Spleen (tissue), 11 donors: ENCODE measurements around the gene EGFL8. TPM values are rescaled to one million over a fixed set of nuclear protein-coding genes. Genes with fewer than 3 reads are reported as not detected.

Experiments used
- DNase-seq: peaks from one replicate; pipeline ENCODE4 v3.0.0-alpha.2; 2020
- H3K27ac ChIP-seq, 8 donors: fragments of 200-600 bp; sonication (generic) in 7 of 8; 1 replicate in 4 of 8; 2 replicates in 4 of 8; pipeline versions ENCODE4 v1.5.0 to v1.8.0; 2016 to 2021; ENCODE audit warnings: inconsistent platforms in 4 of 8, mild to moderate bottlenecking in 4 of 8, moderate library complexity in 1 of 8
- H3K27me3 ChIP-seq, 7 donors: fragments of 200-600 bp; sonication (generic) in 6 of 7; replicated peaks in 1 of 7; 1 replicate in 4 of 7; 2 replicates in 3 of 7; pipeline versions ENCODE4 v1.5.0 to v1.8.0; 2016 to 2021; ENCODE audit warnings: inconsistent platforms in 3 of 7, mild to moderate bottlenecking in 1 of 7
- H3K36me3 ChIP-seq, 6 donors: fragments of 200-600 bp; sonication (generic) in 5 of 6; 1 replicate in 4 of 6; 2 replicates in 2 of 6; pipeline versions ENCODE4 v1.5.0 to v1.8.0; 2016 to 2021; ENCODE audit warnings: inconsistent platforms in 2 of 6
- H3K4me1 ChIP-seq, 6 donors: fragments of 200-600 bp; sonication (generic) in 5 of 6; 1 replicate in 3 of 6; 2 replicates in 3 of 6; pipeline versions ENCODE4 v1.5.0 to v1.8.0; 2016 to 2021; ENCODE audit warnings: inconsistent platforms in 3 of 6
- H3K4me3 ChIP-seq, 8 donors: fragments of 200-600 bp; sonication (generic) in 7 of 8; 1 replicate in 4 of 8; 2 replicates in 4 of 8; pipeline versions ENCODE4 v1.5.0 to v1.8.0; 2016 to 2021; ENCODE audit warnings: inconsistent platforms in 4 of 8, mild to moderate bottlenecking in 4 of 8, moderate library complexity in 2 of 8
- H3K9me3 ChIP-seq, 8 donors: fragments of 200-600 bp; sonication (generic) in 7 of 8; 1 replicate in 4 of 8; 2 replicates in 4 of 8; pipeline versions ENCODE4 v1.5.0 to v1.8.0; 2016 to 2021; ENCODE audit warnings: inconsistent platforms in 4 of 8
- CTCF ChIP-seq, 11 experiments: fragments of 200-600 bp in 7 of 11; fragments of 450-650 bp in 4 of 11; sonication (generic) in 4 of 11; IDR thresholded peaks in 8 of 11; conservative IDR thresholded peaks in 3 of 11; 1 replicate in 7 of 11; 2 replicates in 4 of 11; pipeline versions ENCODE4 v1.4.0 to v1.8.0; 2016 to 2021; ENCODE audit warnings: antibody characterized with exemption in 11 of 11, inconsistent platforms in 4 of 11, mild to moderate bottlenecking in 1 of 11
- POLR2A ChIP-seq, 3 donors: fragments of 450-650 bp; IDR thresholded peaks; one replicate each; pipeline ENCODE4 v1.5.1; 2017; ENCODE audit warnings: antibody characterized with exemption in 3 of 3, mild to moderate bottlenecking in 1 of 3
- POLR2AphosphoS5 ChIP-seq, 3 donors: sonication (generic); formaldehyde crosslinking; IDR thresholded peaks; one replicate each; pipeline ENCODE4 v1.5.1; 2017; ENCODE audit warnings: antibody characterized with exemption in 3 of 3
- WGBS, 5 donors: extraction: QIAGEN DNeasy Blood & Tissue Kit in 3 of 5; methylation state at CpG; one replicate each; pipeline versions ENCODE4 v1.1.5 to v1.1.7; 2013 to 2018; 5-methylcytosine and 5-hydroxymethylcytosine counted together
- intact Hi-C: fragments of 100-400 bp; cut with DNase I; formaldehyde crosslinking; loops from one replicate; pipeline ENCODE4 v1.15.0; 2023; ENCODE audit warnings: low total_unique reads
- polyA plus RNA-seq, 3 donors: library from polyadenylated mRNA; stranded (reverse); fragments of 200-250 nt; gene quantifications; one replicate each; pipeline ENCODE4 v1.2.1, GENCODE V29; 2013
- total RNA-seq, 7 donors: library from RNA; depleted of rRNA in 3 of 7; stranded (reverse); fragments of >200 nt in 3 of 7; fragmentation: NEBNext Ultra II Directional in 4 of 7; extraction: Animal tissue kit (Norgen Biotek cat#: 25700) in 4 of 7; gene quantifications; one replicate each; pipeline versions ENCODE4 v1.1.0 to v1.2.1, GENCODE V29; 2016 to 2021
- donor health status: healthy with polysubstance abuse.
- donor health status: DM: no; HTN: no; CAD: no; lungs with moderate emphysema.
- donor health status: DM: no; HTN: no; CAD: no.
- donor health status: Bipolar disorder and iron deficiency.
- donor health status: healthy.
- donor health status: DM: no; HTN: no; CAD: no.
- donor health status: DM: yes; HTN: yes; CAD: no.

EGFL8 gene
- total and polyA plus RNA-seq, 10 donors: 4.4 to 32.8 (median 11.9) TPM

GRCh38 chr6:32195652-32195901 is 31.2 kb downstream of the EGFL8 start:
- H3K4me3 ChIP-seq: peak overlapping the region in 7 of 8 donors; percentile 57 to 89 (median 67)
- peak; percentile 80 to 97 (median 90) for TF ChIP-seq CTCF (IDR thresholded peaks at IDR 0.05 in 8 of 11, conservative IDR thresholded peaks at IDR 0.05 in 3 of 11)
- TF ChIP-seq POLR2A (IDR thresholded peaks at IDR 0.05): no peak
- peaks cover 39 to 64% (median 61%) of the 10 kb centered on the region in 6 donors for H3K4me1 ChIP-seq
- 0 to 1% (median 0%) methylated on average over 13 to 25 of the region's 25 CpGs for WGBS, 5 donors
- peak; percentile 100 for DNase-seq
- H3K27ac ChIP-seq: peak overlapping the region; percentile 98 to 100 (median 100)
- peaks cover 0 to 8% (median 0%) of the 10 kb centered on the region in 6 donors for H3K36me3 ChIP-seq
- no peaks in the 10 kb centered on the region for H3K27me3 ChIP-seq
- intact Hi-C loops: loop anchor here (10.0 kb wide), 1 partner anchor 71 kb away; the partner anchor contains the start of gene ATF6B
- H3K9me3 ChIP-seq: no peaks in the 10 kb centered on the region

DNA sequence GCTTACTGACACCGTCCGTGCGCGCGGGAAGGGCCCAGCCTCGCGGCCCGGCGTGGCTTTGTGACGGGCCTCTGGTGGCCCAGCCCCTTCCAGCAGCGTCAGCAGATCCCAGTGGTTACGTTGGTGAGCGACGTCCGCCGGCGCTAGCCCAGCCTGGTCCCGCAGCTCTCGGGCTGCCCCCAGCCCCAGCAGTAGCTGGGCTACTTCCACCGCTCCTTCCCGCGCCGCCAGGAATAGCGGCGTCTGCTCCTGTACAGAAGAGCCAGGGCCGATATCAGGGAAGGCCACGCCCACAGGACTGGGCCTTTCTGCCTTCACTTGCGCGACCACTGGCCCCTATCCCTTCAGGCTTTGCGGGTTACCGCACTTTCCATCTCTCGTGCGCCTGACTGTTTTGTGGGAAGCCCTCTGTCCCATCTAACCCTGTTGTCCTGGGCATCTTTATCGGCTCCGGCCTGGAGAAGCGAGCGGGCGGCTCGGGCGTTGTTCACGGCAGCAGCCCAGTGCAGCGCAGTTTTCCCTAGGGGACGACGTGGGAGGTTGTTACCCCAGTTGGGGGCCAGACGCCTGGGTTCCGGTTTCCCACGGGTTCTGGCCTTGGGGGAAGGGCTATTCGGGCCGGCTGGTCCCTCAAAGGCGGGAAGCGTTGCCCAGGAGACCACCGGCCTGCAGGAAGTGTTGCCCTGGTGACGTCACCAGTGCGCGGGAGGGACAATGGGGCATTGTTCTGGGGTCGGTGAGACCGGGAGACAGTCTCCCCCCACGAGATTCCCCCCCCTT is 31.7 kb downstream of the EGFL8 start:
- peaks cover 34 to 59% (median 56%) of the 10 kb centered on the region in 6 donors for H3K4me1 ChIP-seq
- no peaks in the 10 kb centered on the region for H3K27me3 ChIP-seq
- peak overlapping the region; percentile 98 to 100 (median 100) for H3K27ac ChIP-seq
- TF ChIP-seq CTCF (IDR thresholded peaks at IDR 0.05 in 8 of 11, conservative IDR thresholded peaks at IDR 0.05 in 3 of 11) (peak in 2 of 11 experiments; percentile 37 to 51), POLR2AphosphoS5 (IDR thresholded peaks at IDR 0.05) (peak; percentile 99 to 100 (median 99)), POLR2A (IDR thresholded peaks at IDR 0.05) (peak; percentile 93 to 98 (median 97))
- DNase-seq: peak; percentile 96
- peak overlapping the region; percentile 57 to 89 (median 66) for H3K4me3 ChIP-seq
- 0 to 1% (median 1%) methylated on average over 28 to 58 of the region's 58 CpGs for WGBS, 5 donors
- intact Hi-C loops: loop anchor here (10.0 kb wide), 1 partner anchor 71 kb away; the partner anchor contains the start of gene ATF6B
- H3K9me3 ChIP-seq: no peaks in the 10 kb centered on the region
- H3K36me3 ChIP-seq: peaks cover 0 to 5% (median 0%) of the 10 kb centered on the region in 6 donors

- 40 to 47% (median 40%) methylated on average over 27 to 28 of the region's 28 CpGs for WGBS, 5 donors
- Histone ChIP-seq H3K27me3 (no peaks in the 10 kb centered on the region), H3K4me1 (peaks cover 30 to 50% (median 49%) of the 10 kb centered on the region in 6 donors), H3K9me3 (no peaks in the 10 kb centered on the region), H3K36me3 (no peaks in the 10 kb centered on the region), H3K27ac (peak overlapping the region; percentile 98 to 100 (median 100)), H3K4me3 (peak overlapping the region; percentile 57 to 89 (median 66))
- peak; percentile 90 for DNase-seq
- intact Hi-C loops: loop anchor here (10.0 kb wide), 1 partner anchor 72 kb away; the partner anchor contains the start of gene ATF6B
- TF ChIP-seq POLR2AphosphoS5 (IDR thresholded peaks at IDR 0.05) (peak; percentile 28 to 59 (median 54)), CTCF (IDR thresholded peaks at IDR 0.05 in 8 of 11, conservative IDR thresholded peaks at IDR 0.05 in 3 of 11) (peak in 2 of 11 experiments; percentile 11 to 13), POLR2A (IDR thresholded peaks at IDR 0.05) (no peak)
Measured at GRCh38 chr6:32196682-32197616, 32.6 kb downstream of the EGFL8 start.
